Pancreas (tissue), 10 donors: ENCODE measurements around the gene CAPS. TPM values are rescaled to one million over a fixed set of nuclear protein-coding genes. Genes with fewer than 3 reads are reported as not detected.

ENCODE experiments used
- ATAC-seq, 4 donors: fragments of 200-7000 bp; cut with Tn5 transposase; one replicate each; pipeline versions ENCODE4 v1.8.0 to v1.9.1; 2020; ENCODE audit warnings: mild to moderate bottlenecking in 4 of 4, moderate library complexity in 4 of 4
- DNase-seq, 6 donors: peaks; one replicate each; pipeline ENCODE4 v3.0.0-alpha.2; 2020
- FAIRE-seq: peaks from 2 replicates; lab custom pipeline; 2012; peaks lifted over from hg19 to GRCh38; lab: Jason Lieb, UNC
- H3K27ac ChIP-seq, 4 donors: fragments of 200-600 bp; sonication (generic); 1 replicate in 3 of 4; 2 replicates in 1 of 4; pipeline versions ENCODE4 v1.5.0 to v1.8.0; 2020
- H3K27me3 ChIP-seq, 4 donors: fragments of 200-600 bp; one replicate each; pipeline ENCODE4 v1.8.0; 2021
- H3K36me3 ChIP-seq, 3 donors: fragments of 200-600 bp; sonication (generic) in 1 of 3; one replicate each; pipeline versions ENCODE4 v1.5.0 to v1.8.0; 2020 to 2021
- H3K4me1 ChIP-seq, 3 donors: fragments of 200-600 bp; one replicate each; pipeline ENCODE4 v1.8.0; 2021
- H3K4me3 ChIP-seq, 4 donors: fragments of 200-600 bp; sonication (generic) in 2 of 4; one replicate each; pipeline versions ENCODE4 v1.5.0 to v1.8.0; 2020 to 2021
- H3K9me3 ChIP-seq, 4 donors: fragments of 200-600 bp; one replicate each; pipeline ENCODE4 v1.8.0; 2021
- WGBS, 2 donors: extraction: QIAGEN DNeasy Blood & Tissue Kit; methylation state at CpG; one replicate each; pipeline ENCODE4 v1.1.7; 2013; 5-methylcytosine and 5-hydroxymethylcytosine counted together
- intact Hi-C, 3 donors: fragments of 100-400 bp; cut with DNase I; formaldehyde crosslinking; loops; one replicate each; pipeline versions ENCODE4 v1.11.1 to v1.14.2; 2022
- polyA plus RNA-seq, 2 donors: library from polyadenylated mRNA; stranded (reverse); fragments of 200-250 nt; gene quantifications; one replicate each; pipeline ENCODE4 v1.2.3, GENCODE V29; 2013
- total RNA-seq, 6 donors: library from RNA; stranded (reverse); fragmentation: NEBNext Ultra II Directional in 4 of 6; extraction: Animal tissue kit (Norgen Biotek cat#: 25700) in 4 of 6; gene quantifications; one replicate each; pipeline versions ENCODE4 v1.2.1 to v1.2.4, GENCODE V29; 2021 to 2023
- TF ChIP-seq, protein P1 (sequence below), 4 donors: fragments of 200-600 bp; sonication (generic) in 3 of 4; IDR thresholded peaks; one replicate each; pipeline versions ENCODE4 v1.5.0 to v1.8.0; 2021; ENCODE audit warnings: antibody characterized with exemption in 4 of 4
- donor health status: healthy with polysubstance abuse.
- donor health status: DM: no; HTN: no; CAD: no; lungs with moderate emphysema.
- donor health status: DM: no; HTN: no; CAD: no.
- donor health status: control.
- donor health status: control.
- donor health status: Bipolar disorder and iron deficiency.
- donor health status: DM: yes; HTN: yes; CAD: no.
- donor health status: DM: no; HTN: no; CAD: no.
- donor health status: DM: no; HTN: no; CAD: no.
- donor health status: DM: yes; HTN: yes; CAD: no.

Gene CAPS
- total and polyA plus RNA-seq, 8 donors: 10.5 to 77.2 (median 15.8) TPM

- Histone ChIP-seq H3K36me3 (peaks cover 0 to 16% (median 12%) of the 10 kb centered on the region in 3 donors), H3K27me3 (no peaks in the 10 kb centered on the region), H3K4me1 (peaks cover 0 to 5% (median 4%) of the 10 kb centered on the region in 3 donors), H3K27ac (no peak overlapping the region), H3K4me3 (no peak overlapping the region), H3K9me3 (no peaks in the 10 kb centered on the region)
- WGBS, 2 donors: 84 to 95% methylated on average over 13 of the region's 13 CpGs
- FAIRE-seq: no peak
- TF ChIP-seq, protein P1, sequence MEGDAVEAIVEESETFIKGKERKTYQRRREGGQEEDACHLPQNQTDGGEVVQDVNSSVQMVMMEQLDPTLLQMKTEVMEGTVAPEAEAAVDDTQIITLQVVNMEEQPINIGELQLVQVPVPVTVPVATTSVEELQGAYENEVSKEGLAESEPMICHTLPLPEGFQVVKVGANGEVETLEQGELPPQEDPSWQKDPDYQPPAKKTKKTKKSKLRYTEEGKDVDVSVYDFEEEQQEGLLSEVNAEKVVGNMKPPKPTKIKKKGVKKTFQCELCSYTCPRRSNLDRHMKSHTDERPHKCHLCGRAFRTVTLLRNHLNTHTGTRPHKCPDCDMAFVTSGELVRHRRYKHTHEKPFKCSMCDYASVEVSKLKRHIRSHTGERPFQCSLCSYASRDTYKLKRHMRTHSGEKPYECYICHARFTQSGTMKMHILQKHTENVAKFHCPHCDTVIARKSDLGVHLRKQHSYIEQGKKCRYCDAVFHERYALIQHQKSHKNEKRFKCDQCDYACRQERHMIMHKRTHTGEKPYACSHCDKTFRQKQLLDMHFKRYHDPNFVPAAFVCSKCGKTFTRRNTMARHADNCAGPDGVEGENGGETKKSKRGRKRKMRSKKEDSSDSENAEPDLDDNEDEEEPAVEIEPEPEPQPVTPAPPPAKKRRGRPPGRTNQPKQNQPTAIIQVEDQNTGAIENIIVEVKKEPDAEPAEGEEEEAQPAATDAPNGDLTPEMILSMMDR (IDR thresholded peaks at IDR 0.05): no peak
- DNase-seq: peak in 1 of 6 donors; percentile 19
- no peak for ATAC-seq
- intact Hi-C loops: loop anchor here in 1 of 3 donors (5.0 kb wide), 1 partner anchor 88 kb away; no protein-coding TSS in a partner anchor
These were observed 14.1 kb upstream of the CAPS start for GRCh38 chr19:5899728-5900526.

- TF ChIP-seq, protein P1 (IDR thresholded peaks at IDR 0.05): no peak
- H3K36me3 ChIP-seq: peaks cover 0 to 8% (median 3%) of the 10 kb centered on the region in 3 donors
- H3K9me3 ChIP-seq: no peaks in the 10 kb centered on the region
- H3K4me3 ChIP-seq: no peak overlapping the region
- DNase-seq (peak in 1 of 6 donors; percentile 12), ATAC-seq (no peak), FAIRE-seq (no peak)
- H3K4me1 ChIP-seq: peaks cover 4 to 12% (median 5%) of the 10 kb centered on the region in 3 donors
- WGBS, 2 donors: 87 to 93% methylated on average over 8 of the region's 8 CpGs
- no peaks in the 10 kb centered on the region for H3K27me3 ChIP-seq
- intact Hi-C loops: no loop called here
- no peak overlapping the region for H3K27ac ChIP-seq
These were observed 13.1 kb upstream of the CAPS start for GRCh38 chr19:5900976-5901375.

DNA sequence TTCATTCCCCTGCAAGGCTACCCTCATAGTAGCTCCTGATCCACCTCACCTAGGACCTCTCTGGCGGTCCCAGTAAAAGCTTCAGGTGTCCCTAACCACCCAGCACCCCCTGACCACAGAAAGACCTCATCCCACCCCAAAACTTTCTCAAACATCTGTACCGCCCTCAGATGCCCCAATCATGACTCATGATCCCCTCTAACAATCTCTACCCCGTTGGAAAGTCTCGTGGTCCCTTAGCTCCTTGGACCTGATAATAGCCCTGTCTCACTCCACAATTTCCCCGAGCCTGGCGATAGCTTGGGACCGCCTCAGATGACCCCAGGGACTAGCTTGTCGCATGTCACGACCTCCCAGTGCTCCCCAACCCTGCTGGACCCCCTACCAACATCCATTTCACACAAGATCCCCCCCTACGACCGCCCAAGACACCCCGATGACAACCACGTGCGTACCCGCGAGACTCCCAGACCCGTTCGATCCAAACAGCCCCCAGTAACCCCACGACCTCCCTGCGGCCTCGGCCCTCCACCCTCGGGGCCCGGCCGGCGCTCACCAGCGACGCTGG is 10.9 kb upstream of the CAPS start:
- no peaks in the 10 kb centered on the region for H3K9me3 ChIP-seq
- H3K27ac ChIP-seq: peak overlapping the region; percentile 44 to 84 (median 72)
- ATAC-seq: no peak
- FAIRE-seq: no peak
- H3K27me3 ChIP-seq: no peaks in the 10 kb centered on the region
- WGBS, 2 donors: 1 to 2% methylated on average over 27 of the region's 27 CpGs
- peaks cover 4 to 13% (median 6%) of the 10 kb centered on the region in 3 donors for H3K4me1 ChIP-seq
- no peaks in the 10 kb centered on the region for H3K36me3 ChIP-seq
- TF ChIP-seq, protein P1 (IDR thresholded peaks at IDR 0.05): no peak
- peak in 1 of 6 donors; percentile 44 for DNase-seq
- intact Hi-C loops: no loop called here
- peak overlapping the region; percentile 65 to 92 (median 85) for H3K4me3 ChIP-seq

DNA sequence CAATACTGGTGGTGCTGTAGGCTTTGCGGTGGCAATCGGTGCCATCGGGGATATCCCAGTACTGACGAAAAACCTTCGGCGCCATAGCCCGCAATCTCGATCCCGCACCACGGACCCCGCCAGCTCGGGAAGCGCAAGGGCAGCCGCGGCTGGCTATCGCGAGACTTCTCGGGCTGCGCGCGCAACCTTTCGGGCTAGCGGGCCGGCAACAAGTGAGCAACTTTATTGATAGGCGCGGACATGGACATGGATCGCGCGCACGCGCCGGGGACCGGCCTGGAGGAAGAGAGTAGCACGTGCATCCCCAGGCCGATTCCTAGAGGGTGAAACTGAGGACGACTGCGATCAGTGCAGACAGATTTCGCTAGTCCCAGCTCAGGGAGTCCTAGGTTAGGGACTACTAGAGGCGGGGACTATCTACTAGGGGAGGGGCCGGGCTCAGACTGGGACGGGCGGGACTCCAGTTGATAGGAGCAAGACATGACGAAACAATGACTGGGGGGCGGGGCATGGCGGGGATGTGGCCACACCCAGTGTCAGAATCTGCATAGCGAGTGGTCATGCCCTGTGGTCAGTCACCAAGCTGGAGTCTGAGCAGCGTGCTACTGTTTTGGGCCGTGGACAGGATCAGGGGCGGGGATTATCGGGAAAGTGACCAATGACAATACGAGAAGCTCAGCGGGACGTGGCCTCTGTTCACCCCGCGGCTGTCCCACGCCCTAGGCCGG is 10.3 kb upstream of the CAPS start, which contains the start of gene NDUFA11:
TSS of gene NDUFA11 (minus strand) at position 167 of the 728 bp plus-strand sequence. CDS start at position 85, 82 bp downstream.
- TF ChIP-seq, protein P1 (IDR thresholded peaks at IDR 0.05): no peak
- DNase-seq: peak; percentile 93 to 100 (median 99)
- peak; percentile 67 to 83 (median 78) for ATAC-seq
- Histone ChIP-seq H3K4me3 (peak within 1 kb of the TSS; percentile 65 to 92 (median 85)), H3K4me1 (peaks cover 4 to 13% (median 6%) of the 10 kb centered on the region in 3 donors), H3K36me3 (no peaks in the 10 kb centered on the region), H3K27me3 (no peaks in the 10 kb centered on the region), H3K9me3 (no peaks in the 10 kb centered on the region), H3K27ac (peak within 1 kb of the TSS; percentile 44 to 84 (median 72))
- WGBS, 2 donors: 0% methylated on average over 57 of the region's 57 CpGs
- intact Hi-C loops: no loop called here
- FAIRE-seq: peak; percentile 5
